ENCODE measurements around the gene ARHGEF4. TPM values are rescaled to one million over a fixed set of nuclear protein-coding genes. Genes with fewer than 3 reads are reported as not detected.

ARHGEF4 gene
- total RNA-seq, 1 experiment from 2014 or later: 4.2 TPM

GRCh38 chr2:130834091-130834930 lies 2.4 kb upstream of the ARHGEF4 start:
- DNase-seq (ENCODE audit: extremely low read depth, low read depth): no peak

DNA sequence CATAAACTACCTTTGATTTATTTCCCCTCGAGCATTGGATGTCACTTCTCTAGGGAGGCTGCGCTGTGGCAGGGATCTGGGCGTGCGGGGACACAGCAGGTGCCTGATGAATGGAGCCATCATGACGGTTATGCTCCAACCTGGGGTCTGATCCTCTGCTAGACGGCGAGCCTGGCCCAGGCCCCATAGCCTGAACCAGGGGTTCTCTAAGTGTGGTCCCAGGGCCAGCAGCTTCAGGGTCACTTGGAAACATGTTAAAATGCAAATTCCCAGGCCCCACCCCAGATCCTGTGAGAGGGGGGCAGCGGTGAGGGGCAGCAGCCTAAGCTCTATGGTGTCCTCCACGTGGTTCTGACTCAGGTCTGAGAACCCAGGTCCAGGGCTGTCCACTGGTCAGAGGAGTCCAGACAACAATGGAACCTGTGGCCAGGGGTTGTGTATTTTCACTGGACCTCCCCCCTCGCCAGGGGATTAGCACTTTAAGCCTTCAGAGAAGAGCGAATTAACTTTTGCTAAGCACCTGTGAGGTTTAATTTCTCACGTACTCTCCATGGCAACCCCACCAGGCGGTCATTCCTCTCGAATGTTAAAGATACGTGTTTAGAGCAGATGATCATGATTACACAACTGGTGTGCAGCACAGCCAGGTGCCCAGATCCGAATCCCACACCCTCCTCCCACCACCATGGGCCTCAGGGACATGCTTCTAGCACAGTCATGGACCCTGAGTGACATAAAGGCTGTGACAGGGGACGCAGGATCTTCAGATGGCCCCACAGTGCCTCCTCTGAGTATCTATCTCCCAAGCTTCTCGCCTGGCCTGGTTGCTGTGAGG lies 1.6 kb upstream of the ARHGEF4 start:
- no peak for DNase-seq (ENCODE audit: extremely low read depth, low read depth)

DNA sequence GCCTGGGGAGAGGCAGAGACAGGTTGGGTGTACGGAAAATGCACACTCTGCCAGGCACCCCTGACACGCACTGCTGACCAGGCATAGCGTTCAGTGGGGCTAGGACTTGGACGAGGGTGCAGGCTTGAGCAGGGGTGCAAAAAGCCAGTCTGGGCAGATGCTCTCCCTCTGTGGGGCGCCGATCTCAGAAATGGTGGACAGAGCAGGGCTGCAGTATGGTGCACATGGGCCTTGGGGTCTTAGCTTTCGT lies 1.0 kb upstream of the ARHGEF4 start:
- no peak for DNase-seq (ENCODE audit: extremely low read depth, low read depth)

DNA sequence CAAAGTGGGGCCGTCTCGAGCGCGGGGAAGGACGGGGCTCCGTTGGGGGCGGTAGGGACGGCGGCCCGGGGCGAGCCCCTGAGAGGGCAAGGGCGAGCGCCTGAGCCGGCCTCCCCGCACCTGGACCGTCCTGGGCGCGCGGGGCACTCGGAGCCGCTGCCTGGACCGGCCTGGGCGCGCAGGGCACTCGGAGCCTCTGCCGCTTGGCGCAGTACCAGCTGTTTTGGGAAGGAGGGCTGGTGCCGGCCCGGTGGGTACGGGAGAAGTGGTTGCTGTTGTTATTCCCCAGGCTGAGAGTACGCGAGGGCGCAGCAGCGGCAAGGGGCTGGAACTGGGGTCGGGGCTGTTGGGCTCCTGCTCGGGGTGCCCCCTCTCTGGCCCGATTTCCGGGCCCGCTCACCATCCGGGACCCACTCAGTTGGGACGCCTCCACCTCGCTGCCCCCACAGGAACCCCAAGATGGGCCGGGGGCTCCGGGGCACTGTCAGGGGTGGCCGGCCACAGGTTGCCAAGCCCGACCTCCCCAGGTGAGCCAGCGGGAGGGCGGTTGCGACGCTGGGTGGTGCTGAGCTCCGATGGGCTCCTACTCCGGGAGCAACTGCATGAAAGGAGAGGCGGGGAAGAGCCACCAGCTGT lies 579 bp downstream of the ARHGEF4 start:
- DNase-seq (ENCODE audit: extremely low read depth, low read depth): no peak

DNA sequence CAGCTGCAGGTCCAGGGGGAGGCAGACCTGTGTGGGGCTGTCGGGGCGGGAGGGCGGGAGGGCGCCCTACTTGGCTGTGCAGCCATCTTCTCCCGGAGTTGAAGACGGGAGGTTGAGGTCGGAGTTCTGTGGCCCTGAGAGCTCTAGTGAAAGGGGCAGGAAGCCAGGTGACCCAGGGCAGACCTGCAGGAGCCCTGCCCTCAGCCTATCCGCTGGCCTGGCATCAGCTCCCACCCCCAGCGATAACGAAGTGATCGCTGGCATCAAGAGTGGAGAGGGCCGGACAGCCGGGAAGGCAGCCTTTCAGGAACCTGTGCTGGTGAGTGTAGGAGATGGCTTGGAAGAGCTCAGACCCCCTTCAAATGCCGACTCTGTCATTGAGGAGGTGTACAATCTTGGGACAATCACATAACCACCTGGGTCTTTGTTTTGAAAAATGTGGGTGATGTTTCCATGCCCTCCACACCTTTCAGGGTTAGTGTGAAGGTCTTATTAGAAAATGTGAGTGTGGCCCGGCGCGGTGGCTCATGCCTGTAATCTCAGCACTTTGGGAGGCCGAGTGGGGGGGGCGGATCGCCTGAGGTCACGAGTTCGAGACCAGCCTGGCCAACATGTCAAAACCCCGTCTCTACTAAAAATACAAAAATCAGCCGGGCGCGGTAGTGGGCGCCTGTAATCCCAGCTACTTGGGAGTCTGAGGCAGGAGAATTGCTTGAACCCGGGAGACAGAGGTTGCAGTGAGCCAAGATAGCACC lies 1.3 kb downstream of the ARHGEF4 start:
- no peak for DNase-seq (ENCODE audit: extremely low read depth, low read depth)

GRCh38 chr2:130839011-130839780 lies 2.5 kb downstream of the ARHGEF4 start:
- DNase-seq (ENCODE audit: extremely low read depth, low read depth): no peak

DNA sequence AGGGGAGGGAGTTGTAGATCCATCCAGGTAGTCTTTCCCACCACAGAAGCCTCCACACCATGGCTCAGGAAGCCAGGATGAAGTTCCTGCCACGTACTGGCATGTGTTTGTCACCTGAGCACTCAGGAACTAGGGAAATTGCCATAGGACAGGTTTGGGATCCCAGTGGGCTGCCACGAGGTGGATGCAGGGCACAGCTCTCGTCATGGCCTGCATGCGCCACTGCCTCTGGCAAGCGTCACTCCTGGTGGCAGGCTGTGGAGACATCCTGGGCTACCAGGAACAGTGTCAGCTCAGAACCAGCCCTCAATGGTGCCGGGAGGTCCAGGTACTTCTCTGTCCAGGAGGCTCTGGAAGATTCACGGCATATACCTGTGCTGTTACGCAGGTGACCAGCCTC lies 3.8 kb downstream of the ARHGEF4 start:
- DNase-seq (ENCODE audit: extremely low read depth, low read depth): no peak

- no peak for DNase-seq (ENCODE audit: extremely low read depth, low read depth)
Measured at GRCh38 chr2:130841741-130842365, 5.1 kb downstream of the ARHGEF4 start.

GRCh38 chr2:130842770-130843169 lies 6.1 kb downstream of the ARHGEF4 start:
- DNase-seq (ENCODE audit: extremely low read depth, low read depth): no peak

DNA sequence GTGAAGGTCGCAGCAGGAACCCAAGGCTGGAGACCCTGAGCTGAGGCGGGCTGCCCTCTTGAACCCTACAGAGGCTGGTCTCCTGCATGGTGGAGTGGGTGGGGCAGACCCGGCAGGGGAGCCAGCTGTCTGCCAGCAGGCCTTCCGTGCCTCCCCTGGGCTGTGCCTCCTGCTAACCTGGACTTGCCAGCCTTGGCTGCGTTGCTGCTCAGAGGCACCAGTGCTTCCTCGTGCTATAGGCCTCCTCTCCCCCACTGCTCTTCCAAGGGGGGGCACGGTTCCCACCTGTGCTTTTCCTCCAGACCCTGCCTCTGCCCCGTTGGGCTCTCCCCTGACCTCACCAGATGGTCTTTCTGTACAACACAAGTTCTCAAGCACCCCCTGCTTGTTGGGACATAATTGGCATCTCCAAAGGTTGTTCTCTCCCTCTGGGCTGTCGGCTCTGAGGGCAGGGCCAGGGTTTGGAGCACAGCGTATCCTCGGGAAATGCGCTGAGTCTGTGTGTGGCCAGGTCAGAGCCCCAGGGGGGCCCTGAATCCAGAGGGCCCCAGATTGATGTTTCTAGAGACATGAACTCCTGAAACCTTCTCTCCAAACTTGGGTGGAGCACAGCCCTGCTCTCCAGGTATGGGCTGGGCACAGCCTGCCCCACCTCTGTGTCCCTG lies 6.7 kb downstream of the ARHGEF4 start:
- no peak for DNase-seq (ENCODE audit: extremely low read depth, low read depth)

DNA sequence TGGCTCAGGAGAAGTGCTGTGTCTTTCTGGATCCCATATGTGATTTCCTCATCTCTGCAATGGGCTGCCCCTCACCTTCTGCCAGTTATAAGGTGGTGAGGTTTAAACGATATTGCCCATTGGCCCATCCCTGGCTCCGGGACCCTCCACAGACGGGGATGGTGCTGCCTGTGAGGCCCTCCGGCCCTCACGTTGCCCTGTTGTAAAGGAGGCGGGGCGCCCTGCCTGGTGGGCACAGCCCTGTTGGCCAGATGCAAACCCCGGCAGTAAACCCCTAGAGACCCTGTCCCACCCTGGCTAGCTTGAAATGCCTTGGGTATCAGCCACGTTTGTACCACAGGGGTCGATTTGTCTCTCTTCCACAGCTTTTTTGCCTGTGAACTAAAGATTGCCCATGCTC lies 7.4 kb downstream of the ARHGEF4 start:
- DNase-seq (ENCODE audit: extremely low read depth, low read depth): no peak

GRCh38 chr2:130845505-130846085 lies 8.9 kb downstream of the ARHGEF4 start:
- no peak for DNase-seq (ENCODE audit: extremely low read depth, low read depth)

DNA sequence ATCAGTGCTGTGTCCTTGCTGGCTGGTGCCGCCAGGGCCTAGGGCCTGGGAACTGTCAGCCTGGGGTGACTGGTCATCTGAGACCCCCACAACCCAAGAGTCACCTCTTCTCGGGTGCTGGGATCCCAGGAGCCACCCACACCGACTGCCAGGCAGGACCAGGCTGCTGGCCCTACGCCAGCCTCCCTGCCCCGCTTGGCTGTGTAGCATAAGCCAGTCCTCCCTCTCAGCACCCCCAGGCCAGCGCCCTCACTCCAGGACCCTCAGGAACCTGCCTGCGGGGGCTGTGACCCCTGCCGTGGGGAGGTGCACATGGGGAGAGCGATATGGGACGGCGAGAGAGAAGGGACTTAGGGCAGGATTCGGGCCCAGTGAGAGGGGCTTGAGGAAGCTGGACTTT lies 9.5 kb downstream of the ARHGEF4 start:
- DNase-seq (ENCODE audit: extremely low read depth, low read depth): no peak

DNA sequence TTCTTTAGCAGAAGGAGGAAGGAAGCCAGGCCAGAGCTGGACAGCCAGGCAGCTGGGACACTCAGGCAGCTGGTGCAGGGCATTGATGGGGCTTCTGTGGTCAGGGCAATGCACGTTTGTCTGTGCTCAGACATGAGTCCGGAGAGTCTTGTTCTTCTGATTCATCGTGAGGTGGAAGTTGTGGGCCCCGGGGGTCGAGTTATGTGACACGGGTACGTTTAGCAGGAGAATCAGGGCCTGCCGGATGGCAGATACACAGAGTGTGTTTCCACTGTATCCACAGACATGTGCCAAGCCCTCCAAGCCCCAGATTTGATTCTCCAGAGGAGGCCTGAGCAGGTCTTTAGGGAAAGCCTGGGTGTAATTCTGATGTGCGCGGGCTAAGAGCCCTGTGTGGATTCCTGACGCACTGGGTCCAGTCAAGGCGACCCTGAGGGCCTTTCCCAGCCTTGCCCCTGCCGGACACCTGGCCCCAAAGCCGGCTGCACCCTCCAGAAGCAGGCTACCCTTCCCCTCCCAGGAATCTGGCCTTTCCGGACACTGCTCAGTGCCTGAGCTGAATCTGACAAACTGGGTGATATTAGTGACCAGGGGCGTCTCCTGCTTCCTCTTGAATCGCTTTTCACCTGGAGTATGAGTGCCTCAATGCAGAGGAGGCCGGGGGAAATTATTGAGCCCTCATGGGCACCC lies 10.1 kb downstream of the ARHGEF4 start:
- DNase-seq (ENCODE audit: extremely low read depth, low read depth): no peak

DNA sequence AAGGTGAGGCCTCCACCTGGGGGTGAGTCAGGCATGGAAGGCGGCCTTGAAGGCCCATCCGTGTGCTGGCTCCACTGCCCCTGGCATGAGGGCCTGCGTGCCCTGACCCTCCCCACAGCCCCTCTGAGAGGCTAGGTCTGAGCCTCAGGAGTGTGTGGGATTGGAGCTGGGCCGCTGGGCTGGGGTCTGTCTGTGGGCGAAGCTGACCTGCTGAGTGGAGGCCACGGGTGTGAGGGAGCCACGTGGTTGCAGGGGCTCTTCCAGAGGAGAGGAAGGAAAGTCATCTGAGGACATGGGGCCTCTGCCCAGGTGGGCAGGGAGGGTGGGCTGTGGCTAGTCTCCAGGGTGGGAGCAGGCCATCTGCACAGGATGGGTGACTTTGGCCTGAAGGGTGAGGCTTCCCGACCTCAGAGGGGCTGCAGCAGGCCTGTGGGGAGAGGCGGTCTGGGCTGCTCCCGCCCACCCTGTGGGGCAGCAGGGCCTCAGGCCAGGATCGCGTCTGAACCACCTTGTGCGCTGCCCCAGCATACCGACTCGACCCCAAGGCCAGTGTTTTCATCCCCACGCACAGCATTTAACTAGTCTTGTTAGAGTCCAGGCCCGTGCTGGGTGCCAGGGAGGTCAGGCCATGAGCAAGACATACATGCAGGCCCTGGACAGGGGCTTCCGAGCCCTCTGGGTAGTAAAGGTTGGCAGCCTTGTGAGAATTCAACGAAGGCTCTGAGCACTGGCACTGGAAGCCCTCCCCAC lies 11.2 kb downstream of the ARHGEF4 start:
- no peak for DNase-seq (ENCODE audit: extremely low read depth, low read depth)

DNA sequence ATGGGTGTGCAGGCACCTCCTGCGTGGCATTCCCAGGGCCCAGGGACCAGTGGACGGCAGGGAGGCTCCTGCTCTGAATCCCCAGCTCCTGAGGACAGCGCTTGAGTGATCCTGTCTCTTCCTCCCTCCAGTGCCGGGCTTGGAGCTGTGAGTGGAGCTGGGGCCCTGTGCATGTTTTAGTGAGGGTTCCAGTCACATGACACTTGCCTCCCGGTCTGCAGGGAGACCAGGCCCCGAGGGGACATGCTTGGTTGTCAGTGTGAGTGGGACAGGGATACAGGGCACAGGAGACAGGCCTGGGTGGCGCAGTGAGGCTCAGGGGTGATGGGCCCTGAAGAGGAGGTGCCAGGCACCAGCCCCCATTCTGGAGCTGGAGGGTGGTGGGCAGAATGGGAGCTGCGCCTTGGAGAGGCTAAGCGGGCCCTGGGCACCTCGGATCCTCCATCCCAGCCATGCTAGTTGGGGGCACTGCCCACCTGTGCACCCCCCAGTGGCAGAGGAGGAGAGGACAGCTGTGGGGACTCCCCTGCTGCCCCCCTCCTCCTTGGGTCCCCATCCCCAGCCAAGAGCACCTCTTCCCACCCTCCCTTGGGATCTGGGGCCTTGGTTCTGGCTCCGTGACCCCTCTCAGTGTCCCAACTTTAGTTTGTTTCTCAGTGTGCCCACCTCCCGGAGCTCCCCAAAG lies 12.0 kb downstream of the ARHGEF4 start:
- no peak for DNase-seq (ENCODE audit: extremely low read depth, low read depth)
